H1 (cell line): ENCODE data around the gene MYLK3. TPM values are rescaled to one million over a fixed set of nuclear protein-coding genes. Genes with fewer than 3 reads are reported as not detected.
"Not testable (repeated sequence)": the region's sequence is repeated elsewhere in the genome, so short reads cannot be mapped to it uniquely, and the experiment has no call there.

ENCODE experiments used
- CTCF ChIA-PET: fragments of 300-600 bp; sonication (Branson Sonifier 250); formaldehyde crosslinking; loops from one replicate; lab custom pipeline; 2021; ENCODE audit not compliant: partially characterized antibody; lab: Charles Lee
- POLR2A ChIA-PET: fragments of 300-600 bp; sonication (Branson Sonifier 250); formaldehyde crosslinking; loops from one replicate; lab custom pipeline; 2021; ENCODE audit warnings: inconsistent platforms; ENCODE audit not compliant: partially characterized antibody; lab: Charles Lee
- DNase-seq, 2 experiments: peaks; one replicate each; pipeline versions ENCODE4 v3.0.0 to v3.0.0-alpha.2; 2010 to 2022; ENCODE audit warnings: low spot score in 2 of 2, low read depth in 1 of 2, mixed read lengths in 1 of 2
- FAIRE-seq: peaks from 2 replicates; lab custom pipeline; 2011; peaks lifted over from hg19 to GRCh38; lab: Jason Lieb, UNC
- H2AFZ ChIP-seq: 2 replicates; pipeline ENCODE4 v1.8.1; 2012; ENCODE audit warnings: low read length, inconsistent platforms
- H2AK5ac ChIP-seq: 2 replicates; pipeline ENCODE4 v1.6.1; 2013; ENCODE audit warnings: low read depth, low read length
- H2BK120ac ChIP-seq: replicated peaks from 2 replicates; pipeline ENCODE3; 2013; ENCODE audit warnings: low read depth, low read length, inconsistent platforms
- H2BK12ac ChIP-seq: 2 replicates; pipeline ENCODE4 v1.6.1; 2013; ENCODE audit warnings: low read depth, low read length
- H2BK15ac ChIP-seq: 2 replicates; pipeline ENCODE4 v1.6.1; 2013; ENCODE audit warnings: low read length
- H2BK20ac ChIP-seq: 2 replicates; pipeline ENCODE4 v1.6.1; 2013; ENCODE audit warnings: low read length
- H2BK5ac ChIP-seq: 2 replicates; pipeline ENCODE4 v1.6.1; 2013; ENCODE audit warnings: low read depth, low read length
- H3K14ac ChIP-seq: 2 replicates; pipeline ENCODE4 v1.6.1; 2013; ENCODE audit warnings: inconsistent platforms; ENCODE audit not compliant: insufficient read length
- H3K18ac ChIP-seq: 2 replicates; pipeline ENCODE4 v1.6.1; 2013; ENCODE audit warnings: low read length; ENCODE audit errors: extremely low read depth
- H3K23ac ChIP-seq: 2 replicates; pipeline ENCODE4 v1.6.1; 2013; ENCODE audit warnings: inconsistent platforms; ENCODE audit not compliant: insufficient read length
- H3K23me2 ChIP-seq: 2 replicates; pipeline ENCODE4 v1.6.1; 2013; ENCODE audit warnings: low read depth, low read length
- H3K27ac ChIP-seq: 2 replicates; pipeline ENCODE4 v1.6.1; 2011; ENCODE audit warnings: low read depth, low read length, inconsistent platforms
- H3K27me3 ChIP-seq, 4 experiments: replicated peaks in 1 of 4; 1 replicate in 1 of 4; 2 replicates in 3 of 4; pipeline versions ENCODE4 v1.6.1 to v1.8.1; 2011 to 2013; ENCODE audit warnings: low read length in 3 of 4, mild to moderate bottlenecking in 3 of 4, inconsistent platforms in 2 of 4, mixed read lengths in 2 of 4, moderate library complexity in 1 of 4; ENCODE audit not compliant: control insufficient read depth in 3 of 4, insufficient read depth in 3 of 4; ENCODE audit errors: extremely low read depth in 1 of 4
- H3K36me3 ChIP-seq, 4 experiments: 2 replicates each; pipeline versions ENCODE4 v1.6.1 to v1.8.1; 2011 to 2013; ENCODE audit warnings: mild to moderate bottlenecking in 4 of 4, low read length in 3 of 4, moderate library complexity in 2 of 4, control low read depth in 1 of 4, inconsistent platforms in 1 of 4; ENCODE audit not compliant: insufficient read depth in 4 of 4, control insufficient read depth in 2 of 4
- H3K4ac ChIP-seq: replicated peaks from 2 replicates; pipeline ENCODE3; 2013; ENCODE audit warnings: low read length, low read depth, mixed read lengths, inconsistent platforms; ENCODE audit not compliant: insufficient read length
- H3K4me1 ChIP-seq, 4 experiments: replicated peaks in 1 of 4; 1 replicate in 1 of 4; 2 replicates in 3 of 4; pipeline versions ENCODE4 v1.6.1 to v1.8.1; 2011 to 2013; ENCODE audit warnings: low read length in 3 of 4, inconsistent platforms in 2 of 4, mixed read lengths in 1 of 4; ENCODE audit not compliant: insufficient read depth in 4 of 4, control insufficient read depth in 3 of 4
- H3K4me2 ChIP-seq, 2 experiments: 2 replicates each; pipeline versions ENCODE4 v1.6.1 to v1.8.1; 2011 to 2013; ENCODE audit warnings: low read depth in 2 of 2, low read length in 2 of 2, control low read depth in 1 of 2, inconsistent platforms in 1 of 2, mild to moderate bottlenecking in 1 of 2; ENCODE audit not compliant: insufficient read depth in 1 of 2
- H3K4me3 ChIP-seq, 4 experiments: fragments of 200-600, 300-600 bp in 1 of 4; sonication (generic), shearing (Covaris generic), sonication (Bioruptor Twin) in 1 of 4; 2 replicates each; pipeline versions ENCODE4 v1.5.1 to v1.8.1; 2011 to 2016; ENCODE audit warnings: low read length in 4 of 4, low read depth in 3 of 4, control low read depth in 2 of 4, inconsistent platforms in 2 of 4, mild to moderate bottlenecking in 2 of 4, mixed read lengths in 1 of 4, moderate library complexity in 1 of 4; ENCODE audit not compliant: insufficient read depth in 2 of 4; ENCODE audit errors: extremely low read depth in 1 of 4
- H3K56ac ChIP-seq: replicated peaks from 2 replicates; pipeline ENCODE3; 2013; ENCODE audit warnings: low read depth, mild to moderate bottlenecking, mixed read lengths, low read length, inconsistent platforms; ENCODE audit not compliant: insufficient read length
- H3K79me1 ChIP-seq: 2 replicates; pipeline ENCODE4 v1.6.1; 2013; ENCODE audit warnings: low read depth, low read length, control low read depth
- H3K79me2 ChIP-seq, 2 experiments: 2 replicates each; pipeline versions ENCODE4 v1.6.1 to v1.8.1; 2012 to 2013; ENCODE audit warnings: low read length in 2 of 2, mild to moderate bottlenecking in 2 of 2, inconsistent platforms in 1 of 2; ENCODE audit not compliant: insufficient read depth in 2 of 2, control insufficient read depth in 1 of 2
- H3K9ac ChIP-seq, 4 experiments: replicated peaks in 1 of 4; 1 replicate in 1 of 4; 2 replicates in 3 of 4; pipeline versions ENCODE4 v1.6.1 to v1.8.1; 2011 to 2013; ENCODE audit warnings: low read depth in 3 of 4, low read length in 3 of 4, control low read depth in 2 of 4, mild to moderate bottlenecking in 2 of 4, moderate library complexity in 2 of 4, inconsistent platforms in 1 of 4; ENCODE audit errors: extremely low read depth in 1 of 4
- H3K9me3 ChIP-seq, 2 experiments: 2 replicates each; pipeline versions ENCODE4 v1.6.1 to v1.8.1; 2012 to 2013; ENCODE audit warnings: mild to moderate bottlenecking in 2 of 2, moderate library complexity in 2 of 2, control low read depth in 1 of 2, inconsistent platforms in 1 of 2, low read depth in 1 of 2, low read length in 1 of 2, mixed read lengths in 1 of 2; ENCODE audit not compliant: insufficient read depth in 2 of 2
- H4K20me1 ChIP-seq, 2 experiments: replicated peaks in 1 of 2; 2 replicates each; pipeline versions ENCODE3 to v1.8.1; 2011 to 2013; ENCODE audit warnings: inconsistent platforms in 2 of 2, low read length in 2 of 2, mild to moderate bottlenecking in 1 of 2; ENCODE audit not compliant: insufficient read depth in 2 of 2, control insufficient read depth in 1 of 2
- H4K5ac ChIP-seq: 2 replicates; pipeline ENCODE4 v1.6.1; 2013; ENCODE audit warnings: low read length, low read depth, mixed read lengths, inconsistent platforms; ENCODE audit not compliant: insufficient read length
- H4K8ac ChIP-seq: 2 replicates; pipeline ENCODE4 v1.8.0; 2013; ENCODE audit warnings: mild to moderate bottlenecking, moderate library complexity, low read length, inconsistent platforms; ENCODE audit not compliant: insufficient read depth; ENCODE audit errors: extremely low read depth
- H4K91ac ChIP-seq: replicated peaks from 2 replicates; pipeline ENCODE3; 2013; ENCODE audit warnings: low read length, mixed read lengths, inconsistent platforms; ENCODE audit not compliant: insufficient read length
- WGBS, 2 experiments: shearing (Covaris generic) in 1 of 2; methylation state at CpG; one replicate each; pipeline versions ENCODE4 v1.1.6 to v1.1.7; 2013 to 2015; ENCODE audit warnings: low lambda C conversion rate in 2 of 2, mixed read lengths in 2 of 2, inconsistent platforms in 1 of 2, low coverage in 1 of 2, missing lambda C conversion rate in 1 of 2; ENCODE audit not compliant: insufficient replicate concordance in 2 of 2, insufficient coverage in 1 of 2, insufficient read length in 1 of 2; ENCODE audit errors: extremely low coverage in 1 of 2, missing lambda C conversion rate in 1 of 2; 5-methylcytosine and 5-hydroxymethylcytosine counted together
- polyA plus RNA-seq, 7 experiments: library from polyadenylated mRNA; depleted of rRNA in 3 of 7; stranded (reverse) in 5 of 7; unstranded in 2 of 7; fragments of >200 nt in 5 of 7; fragments of 200-250 nt in 2 of 7; gene quantifications; 1 replicate in 5 of 7; 2 replicates in 1 of 7; 4 replicates in 1 of 7; pipeline versions ENCODE4 v1.2.1 to v1.2.3, GENCODE V29; 2011 to 2013; ENCODE audit warnings: missing spikeins in 2 of 7, mixed read lengths in 2 of 7
- total RNA-seq: library from RNA; stranded (reverse); fragmentation: NEBNext Ultra II Directional; extraction: Animal tissue kit (Norgen Biotek cat#: 25700); gene quantifications from 2 replicates; pipeline ENCODE4 v1.2.1, GENCODE V29; 2021

Gene MYLK3
- total and polyA plus RNA-seq, 2 of the 8 experiments (the other 6 are each of a cell fraction or from before 2014, with no cell fraction given), result 0.14 to 0.35 TPM

DNA sequence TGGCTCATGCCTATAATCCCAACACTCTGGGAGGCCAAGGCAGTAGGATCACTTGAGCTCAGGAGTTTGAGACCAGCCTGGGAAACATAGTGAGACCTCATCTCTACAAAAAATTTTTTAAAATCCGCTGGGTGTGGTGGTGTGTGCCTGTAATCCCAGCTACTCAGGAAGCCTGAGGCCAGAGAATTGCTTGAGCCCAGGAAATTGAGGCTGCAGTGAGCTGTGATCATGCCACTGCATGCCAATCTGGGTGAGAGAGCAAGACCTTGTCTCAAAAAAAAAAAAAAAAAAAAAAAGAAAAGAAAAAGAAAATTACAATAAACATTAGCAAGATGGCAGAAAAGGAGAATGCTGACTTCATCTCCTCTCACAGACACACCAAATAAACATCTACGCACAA lies 36.4 kb upstream of the MYLK3 start:
- not testable (repeated sequence) for H3K27ac ChIP-seq, H4K8ac ChIP-seq, H3K4me3 ChIP-seq, H3K23ac ChIP-seq, H3K18ac ChIP-seq, H3K9ac ChIP-seq, H2BK20ac ChIP-seq, H2BK120ac ChIP-seq, H3K23me2 ChIP-seq, H3K79me1 ChIP-seq, H2BK15ac ChIP-seq, H4K91ac ChIP-seq, H2AK5ac ChIP-seq, H3K4me1 ChIP-seq, H3K4ac ChIP-seq, H3K36me3 ChIP-seq, H3K14ac ChIP-seq, H3K4me2 ChIP-seq, H4K20me1 ChIP-seq, DNase-seq, H3K27me3 ChIP-seq, H4K5ac ChIP-seq, H3K79me2 ChIP-seq, H3K56ac ChIP-seq, FAIRE-seq, H2BK12ac ChIP-seq, H3K9me3 ChIP-seq
- H2BK5ac ChIP-seq, result peak overlapping the region; percentile 0; the same call in 1 of the 2 replicates
- WGBS, 2 experiments, result 100% methylated on average over 2 of the region's 2 CpGs; no CpG with 5 or more reads in 1 of the 2 experiments
- CTCF ChIA-PET, result interaction anchor here (0.6 to 1.2 kb wide), 3 partner anchors 10 to 145 kb away, joined by 3 to 4 read pairs (median 3); no protein-coding TSS in a partner anchor
- POLR2A ChIA-PET, result interaction anchor here (1.1 to 1.2 kb wide), 2 partner anchors 88 to 99 kb away, joined by 3 read pairs; partner anchors contain the start of gene GPT2
- H2AFZ ChIP-seq, result peak overlapping the region; percentile 10; the same call in 1 of the 2 replicates
